ENCODE data around the gene CLK3.

Gene CLK3

DNA sequence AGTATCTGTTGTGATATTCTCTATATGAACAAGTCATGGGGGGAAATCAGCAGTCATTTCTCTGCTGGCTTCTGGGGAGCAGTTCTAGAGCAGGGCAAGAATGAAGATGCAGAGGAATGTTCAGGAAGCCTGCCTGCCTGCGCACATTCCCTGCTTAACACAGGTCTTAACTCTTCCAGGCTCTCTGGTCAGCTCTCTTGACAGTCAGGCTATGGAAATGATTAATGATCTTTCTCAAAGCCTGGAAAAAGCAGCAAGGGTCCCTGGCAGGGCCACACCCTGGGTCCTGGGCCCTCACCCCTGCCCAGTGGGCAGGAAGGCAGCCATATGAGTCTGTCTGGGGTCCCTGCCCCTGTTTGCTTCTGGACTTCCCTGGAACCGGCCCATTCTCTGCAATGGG is 31.4 kb upstream of the CLK3 start:
- H3K36me3 ChIP-seq (replicated peaks; ENCODE audit: low read depth, low read length), result peaks cover 70% of the 10 kb centered on the region
- no peak overlapping the region for H3K27ac ChIP-seq (ENCODE audit: low read length)
- peaks cover 52% of the 10 kb centered on the region for H4K20me1 ChIP-seq (ENCODE audit: insufficient read depth, low read length)
- TF ChIP-seq, protein P1, sequence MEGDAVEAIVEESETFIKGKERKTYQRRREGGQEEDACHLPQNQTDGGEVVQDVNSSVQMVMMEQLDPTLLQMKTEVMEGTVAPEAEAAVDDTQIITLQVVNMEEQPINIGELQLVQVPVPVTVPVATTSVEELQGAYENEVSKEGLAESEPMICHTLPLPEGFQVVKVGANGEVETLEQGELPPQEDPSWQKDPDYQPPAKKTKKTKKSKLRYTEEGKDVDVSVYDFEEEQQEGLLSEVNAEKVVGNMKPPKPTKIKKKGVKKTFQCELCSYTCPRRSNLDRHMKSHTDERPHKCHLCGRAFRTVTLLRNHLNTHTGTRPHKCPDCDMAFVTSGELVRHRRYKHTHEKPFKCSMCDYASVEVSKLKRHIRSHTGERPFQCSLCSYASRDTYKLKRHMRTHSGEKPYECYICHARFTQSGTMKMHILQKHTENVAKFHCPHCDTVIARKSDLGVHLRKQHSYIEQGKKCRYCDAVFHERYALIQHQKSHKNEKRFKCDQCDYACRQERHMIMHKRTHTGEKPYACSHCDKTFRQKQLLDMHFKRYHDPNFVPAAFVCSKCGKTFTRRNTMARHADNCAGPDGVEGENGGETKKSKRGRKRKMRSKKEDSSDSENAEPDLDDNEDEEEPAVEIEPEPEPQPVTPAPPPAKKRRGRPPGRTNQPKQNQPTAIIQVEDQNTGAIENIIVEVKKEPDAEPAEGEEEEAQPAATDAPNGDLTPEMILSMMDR (IDR thresholded peaks at IDR 0.05; ENCODE audit: low read depth, low read length), result no peak
- no peak for TF ChIP-seq EZH2phosphoT487 (IDR thresholded peaks at IDR 0.05; ENCODE audit: low read depth)
- no peaks in the 10 kb centered on the region for H3K4me1 ChIP-seq (ENCODE audit: low read length)
- H3K9ac ChIP-seq (ENCODE audit: low read length), result no peak overlapping the region
- H2AFZ ChIP-seq (ENCODE audit: low read depth, low read length), result no peak overlapping the region
- H3K9me3 ChIP-seq (ENCODE audit: insufficient read depth, low read length), result no peaks in the 10 kb centered on the region
- no peak overlapping the region for H3K4me2 ChIP-seq (ENCODE audit: low read length)
- peaks cover 61% of the 10 kb centered on the region for H3K79me2 ChIP-seq (ENCODE audit: low read length)
- H3K4me3 ChIP-seq (ENCODE audit: low read length), result no peak overlapping the region
- H3K27me3 ChIP-seq (ENCODE audit: low read depth, low read length), result no peaks in the 10 kb centered on the region

DNA sequence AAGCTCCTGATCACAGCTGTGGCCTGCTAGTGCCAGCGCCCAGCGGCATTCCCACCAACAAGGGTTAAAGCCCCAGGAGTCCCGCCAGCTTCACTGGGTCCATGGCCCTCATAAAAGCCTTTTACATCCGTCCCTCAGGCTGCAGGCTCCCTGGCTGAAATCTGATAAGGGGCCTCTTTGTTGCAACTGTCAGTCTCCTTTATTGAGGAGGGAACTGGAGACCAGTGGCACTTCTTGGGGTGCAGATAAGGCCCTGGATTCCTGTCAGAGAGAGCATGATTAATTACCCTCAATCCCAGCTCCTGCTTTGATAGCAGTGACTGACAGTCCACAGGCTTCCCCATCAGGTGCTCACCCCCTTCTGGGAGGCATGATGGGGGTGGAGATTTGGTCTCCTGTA is 30.9 kb upstream of the CLK3 start:
- Histone ChIP-seq H3K79me2 (ENCODE audit: low read length) (peaks cover 57% of the 10 kb centered on the region), H3K9ac (ENCODE audit: low read length) (no peak overlapping the region), H3K27ac (ENCODE audit: low read length) (no peak overlapping the region), H3K27me3 (ENCODE audit: low read depth, low read length) (no peaks in the 10 kb centered on the region), H2AFZ (ENCODE audit: low read depth, low read length) (no peak overlapping the region), H3K4me2 (ENCODE audit: low read length) (no peak overlapping the region), H3K4me3 (ENCODE audit: low read length) (no peak overlapping the region), H3K36me3 (replicated peaks; ENCODE audit: low read depth, low read length) (peaks cover 70% of the 10 kb centered on the region), H3K9me3 (ENCODE audit: insufficient read depth, low read length) (no peaks in the 10 kb centered on the region), H4K20me1 (ENCODE audit: insufficient read depth, low read length) (peaks cover 49% of the 10 kb centered on the region), H3K4me1 (ENCODE audit: low read length) (no peaks in the 10 kb centered on the region)
- no peak for TF ChIP-seq EZH2phosphoT487 (IDR thresholded peaks at IDR 0.05; ENCODE audit: low read depth)
- TF ChIP-seq, protein P1 (IDR thresholded peaks at IDR 0.05; ENCODE audit: low read depth, low read length), result no peak

DNA sequence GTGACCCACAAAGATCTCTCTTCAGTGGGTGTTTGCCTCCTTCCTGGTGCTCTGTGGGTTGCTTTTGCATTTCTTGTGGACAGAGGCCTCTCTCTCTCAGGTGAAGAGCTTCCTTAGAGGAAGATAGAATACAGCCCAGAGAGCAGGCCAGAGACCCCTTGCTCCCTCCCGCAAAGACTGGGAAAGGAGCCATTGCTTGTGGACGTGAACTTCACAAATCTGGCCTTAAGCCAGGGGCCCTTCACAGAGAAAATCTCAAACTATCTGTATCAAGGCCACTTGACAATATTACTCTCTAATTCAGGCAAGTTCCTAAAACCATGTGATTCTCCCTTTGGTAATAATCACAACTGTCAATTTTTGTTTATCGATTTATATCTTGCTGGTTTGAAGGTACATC is 30.4 kb upstream of the CLK3 start:
- Histone ChIP-seq H3K4me1 (ENCODE audit: low read length) (no peaks in the 10 kb centered on the region), H3K27ac (ENCODE audit: low read length) (no peak overlapping the region), H3K27me3 (ENCODE audit: low read depth, low read length) (no peaks in the 10 kb centered on the region), H3K9me3 (ENCODE audit: insufficient read depth, low read length) (no peaks in the 10 kb centered on the region), H3K4me2 (ENCODE audit: low read length) (no peak overlapping the region), H3K4me3 (ENCODE audit: low read length) (no peak overlapping the region), H3K36me3 (replicated peaks; ENCODE audit: low read depth, low read length) (peaks cover 72% of the 10 kb centered on the region), H4K20me1 (ENCODE audit: insufficient read depth, low read length) (peaks cover 49% of the 10 kb centered on the region), H3K9ac (ENCODE audit: low read length) (no peak overlapping the region), H3K79me2 (ENCODE audit: low read length) (peaks cover 56% of the 10 kb centered on the region), H2AFZ (ENCODE audit: low read depth, low read length) (no peak overlapping the region)
- TF ChIP-seq, protein P1 (IDR thresholded peaks at IDR 0.05; ENCODE audit: low read depth, low read length), result no peak
- TF ChIP-seq EZH2phosphoT487 (IDR thresholded peaks at IDR 0.05; ENCODE audit: low read depth), result no peak

DNA sequence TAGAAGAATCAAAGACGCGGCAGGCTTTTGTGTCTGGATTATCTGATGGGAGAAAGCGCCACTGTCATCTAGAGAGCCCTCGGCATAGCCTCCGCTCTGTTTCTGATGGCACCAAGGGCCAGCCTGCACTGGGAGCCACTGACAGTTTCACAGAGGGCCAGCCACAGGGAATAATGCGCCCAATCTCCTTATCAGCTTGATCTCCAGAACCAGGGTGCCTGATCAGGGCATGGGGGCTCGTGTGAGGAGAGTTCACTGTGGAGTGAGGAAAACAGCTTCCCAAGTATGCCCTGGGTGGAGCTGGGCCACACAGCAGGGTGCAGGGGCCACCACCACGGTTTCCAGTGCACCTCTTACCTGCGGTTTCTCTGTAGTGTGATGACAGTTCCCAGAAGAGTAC is 29.8 kb upstream of the CLK3 start:
- Histone ChIP-seq H3K9me3 (ENCODE audit: insufficient read depth, low read length) (no peaks in the 10 kb centered on the region), H3K36me3 (replicated peaks; ENCODE audit: low read depth, low read length) (peaks cover 72% of the 10 kb centered on the region), H3K4me3 (ENCODE audit: low read length) (no peak overlapping the region), H3K4me1 (ENCODE audit: low read length) (no peaks in the 10 kb centered on the region), H4K20me1 (ENCODE audit: insufficient read depth, low read length) (peaks cover 43% of the 10 kb centered on the region), H3K27ac (ENCODE audit: low read length) (no peak overlapping the region), H3K9ac (ENCODE audit: low read length) (no peak overlapping the region), H2AFZ (ENCODE audit: low read depth, low read length) (no peak overlapping the region), H3K4me2 (ENCODE audit: low read length) (no peak overlapping the region), H3K27me3 (ENCODE audit: low read depth, low read length) (no peaks in the 10 kb centered on the region), H3K79me2 (ENCODE audit: low read length) (peaks cover 49% of the 10 kb centered on the region)
- no peak for TF ChIP-seq EZH2phosphoT487 (IDR thresholded peaks at IDR 0.05; ENCODE audit: low read depth)
- TF ChIP-seq, protein P1 (IDR thresholded peaks at IDR 0.05; ENCODE audit: low read depth, low read length), result no peak
